Sciatic nerve (tissue), 2 donors: Measurements from ENCODE around the gene LGALS16. TPM values are rescaled to one million over a fixed set of nuclear protein-coding genes. Genes with fewer than 3 reads are reported as not detected.
"Not testable (repeated sequence)": the region's sequence is repeated elsewhere in the genome, so short reads cannot be mapped to it uniquely, and the experiment has no call there.

ENCODE experiments used
- ATAC-seq: fragments of 200-7000 bp; cut with Tn5 transposase; one replicate; pipeline ENCODE4 v1.9.1; 2020; ENCODE audit warnings: mild to moderate bottlenecking, moderate library complexity
- DNase-seq: peaks from one replicate; pipeline ENCODE4 v3.0.0-alpha.2; 2020; ENCODE audit warnings: low spot score
- intact Hi-C: fragments of 100-400 bp; cut with DNase I; formaldehyde crosslinking; loops from one replicate; pipeline ENCODE4 v1.14.2; 2022
- total RNA-seq: library from RNA; stranded (reverse); fragmentation: NEBNext Ultra II Directional; extraction: Animal tissue kit (Norgen Biotek cat#: 25700); gene quantifications from one replicate; pipeline ENCODE4 v1.2.1, GENCODE V29; 2021
- donor health status: DM: no; HTN: no; CAD: no.
- donor health status: DM: no; HTN: no; CAD: no.

The LGALS16 gene
- total RNA-seq, result not detected

- intact Hi-C loops, result no loop called here
- no peak for ATAC-seq
These were observed at the start of gene LGALS16 for GRCh38 chr19:39655613-39656012. Gene LGALS16 (plus strand): TSS chr19:39655913. CDS start chr19:39655962, 49 bp downstream.

GRCh38 chr19:39607021-39607420 lies 48.7 kb upstream of the LGALS16 start:
- intact Hi-C loops, result no loop called here
- ATAC-seq (no peak), DNase-seq (no peak)

More at GRCh38 chr19:39655613-39656012, at the start of gene LGALS16:
- DNase-seq, result no peak

GRCh38 chr19:39607561-39607960 lies 48.2 kb upstream of the LGALS16 start:
- intact Hi-C loops, result no loop called here
- ATAC-seq (no peak), DNase-seq (no peak)

GRCh38 chr19:39613597-39613996 lies 42.1 kb upstream of the LGALS16 start:
- no peak for ATAC-seq
- DNase-seq, result no peak
- intact Hi-C loops, result no loop called here

GRCh38 chr19:39617745-39618144 lies 38.0 kb upstream of the LGALS16 start:
- DNase-seq, result no peak
- intact Hi-C loops, result no loop called here
- no peak for ATAC-seq

- intact Hi-C loops, result no loop called here
These were observed 31.8 kb upstream of the LGALS16 start for GRCh38 chr19:39623946-39624345.

GRCh38 chr19:39627631-39628030 lies 28.1 kb upstream of the LGALS16 start:
- DNase-seq, intact Hi-C loops, ATAC-seq: not testable (repeated sequence)

More at GRCh38 chr19:39623946-39624345, 31.8 kb upstream of the LGALS16 start:
- DNase-seq (no peak), ATAC-seq (no peak)

GRCh38 chr19:39631178-39631577 lies 24.5 kb upstream of the LGALS16 start:
- DNase-seq, result no peak
- no peak for ATAC-seq
- intact Hi-C loops, result no loop called here

GRCh38 chr19:39631626-39632025 lies 24.1 kb upstream of the LGALS16 start:
- DNase-seq (no peak), ATAC-seq (no peak)
- intact Hi-C loops, result no loop called here

- no peak for ATAC-seq
- no peak for DNase-seq
- intact Hi-C loops, result no loop called here
These were observed 17.8 kb upstream of the LGALS16 start for GRCh38 chr19:39637891-39638290.

- ATAC-seq (no peak), DNase-seq (no peak)
- intact Hi-C loops, result no loop called here
These were observed 13.9 kb upstream of the LGALS16 start for GRCh38 chr19:39641773-39642172.

- no peak for ATAC-seq
- no peak for DNase-seq
- intact Hi-C loops, result no loop called here
These were observed 12.1 kb upstream of the LGALS16 start for GRCh38 chr19:39643591-39643990.

- intact Hi-C loops, result no loop called here
- DNase-seq (no peak), ATAC-seq (no peak)
These were observed 9.8 kb upstream of the LGALS16 start for GRCh38 chr19:39645800-39646411.

- no peak for ATAC-seq
- DNase-seq, result no peak
- intact Hi-C loops, result no loop called here
These were observed 7.8 kb upstream of the LGALS16 start for GRCh38 chr19:39647918-39648317.

GRCh38 chr19:39659791-39660190 lies 4.1 kb downstream of the LGALS16 start:
- no peak for ATAC-seq
- intact Hi-C loops, result no loop called here
- DNase-seq, result no peak

GRCh38 chr19:39660661-39661060 lies 4.9 kb downstream of the LGALS16 start:
- DNase-seq (no peak), ATAC-seq (no peak)
- intact Hi-C loops, result no loop called here

- ATAC-seq, result no peak
- DNase-seq, result no peak
- intact Hi-C loops, result no loop called here
These were observed 5.9 kb downstream of the LGALS16 start for GRCh38 chr19:39661565-39661964.

- intact Hi-C loops, ATAC-seq, DNase-seq: not testable (repeated sequence)
These were observed 14.1 kb downstream of the LGALS16 start for GRCh38 chr19:39669860-39670259.

- ATAC-seq, result no peak
- no peak for DNase-seq
- intact Hi-C loops, result no loop called here
These were observed 15.3 kb downstream of the LGALS16 start for GRCh38 chr19:39670998-39671397.

GRCh38 chr19:39671739-39672363 lies 16.1 kb downstream of the LGALS16 start:
- no peak for DNase-seq
- intact Hi-C loops, result no loop called here
- ATAC-seq, result no peak

- DNase-seq (no peak), ATAC-seq (no peak)
- intact Hi-C loops, result no loop called here
These were observed 16.8 kb downstream of the LGALS16 start for GRCh38 chr19:39672473-39672872.
